ENCODE results near the gene ADIPOR2. TPM values are rescaled to one million over a fixed set of nuclear protein-coding genes. Genes with fewer than 3 reads are reported as not detected.
A peak's percentile ranks its signal among the peaks of the same experiment; 100 is the strongest.

Gene ADIPOR2
- total RNA-seq, 4 donors from 2014 or later: 75.1 to 119 (median 93.4) TPM

GRCh38 chr12:1801303-1801975 is 110.6 kb downstream of the ADIPOR2 start:
- peak; percentile 19 for DNase-seq (ENCODE audit: low spot score)
- no peak for TF ChIP-seq CTCF (IDR thresholded peaks at IDR 0.05)
- ATAC-seq (ENCODE audit: low FRiP score): no peak

- no peak for DNase-seq (ENCODE audit: low spot score)
These were observed 112.9 kb downstream of the ADIPOR2 start for GRCh38 chr12:1803736-1804135.

GRCh38 chr12:1804545-1805332 is 113.9 kb downstream of the ADIPOR2 start:
- ATAC-seq (ENCODE audit: low FRiP score): peak; percentile 64
- peak; percentile 70 for DNase-seq (ENCODE audit: low spot score)
- TF ChIP-seq CTCF (IDR thresholded peaks at IDR 0.05): no peak

More at GRCh38 chr12:1803736-1804135, 112.9 kb downstream of the ADIPOR2 start:
- no peak for TF ChIP-seq CTCF (IDR thresholded peaks at IDR 0.05)
- ATAC-seq (ENCODE audit: low FRiP score): no peak

- no peak for TF ChIP-seq CTCF (IDR thresholded peaks at IDR 0.05)
- DNase-seq (ENCODE audit: low spot score) (no peak), ATAC-seq (ENCODE audit: low FRiP score) (no peak)
These were observed 114.7 kb downstream of the ADIPOR2 start for GRCh38 chr12:1805441-1806081.

- DNase-seq (ENCODE audit: low spot score) (no peak), ATAC-seq (ENCODE audit: low FRiP score) (no peak)
- TF ChIP-seq CTCF (IDR thresholded peaks at IDR 0.05): no peak
These were observed 115.6 kb downstream of the ADIPOR2 start for GRCh38 chr12:1806301-1807086.

GRCh38 chr12:1807087-1807860 is 116.4 kb downstream of the ADIPOR2 start:
- TF ChIP-seq CTCF (IDR thresholded peaks at IDR 0.05): no peak
- no peak for DNase-seq (ENCODE audit: low spot score)
- ATAC-seq (ENCODE audit: low FRiP score): no peak
